ENCODE results near the gene SLAMF9.

DNA sequence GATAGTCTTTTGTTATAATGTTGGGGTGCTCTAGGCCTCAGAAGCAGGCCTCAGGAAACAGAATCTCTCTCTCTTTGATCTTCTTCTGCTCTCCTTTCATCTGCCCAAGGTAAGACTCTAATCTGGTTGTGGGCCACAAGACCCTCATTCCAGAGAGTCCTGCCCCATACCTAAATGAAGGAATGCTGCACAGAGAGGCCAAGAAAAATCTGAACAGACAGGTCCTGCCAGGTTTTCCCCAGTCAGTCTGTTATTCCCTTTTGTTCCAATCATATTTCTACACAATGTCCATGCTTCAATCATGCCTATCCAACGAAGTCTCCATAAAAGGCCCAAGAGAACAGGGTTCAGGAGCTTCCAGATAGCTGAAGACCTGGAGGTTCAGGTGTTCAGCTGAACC lies 47.1 kb downstream of the SLAMF9 start:
- TF ChIP-seq, protein P1, sequence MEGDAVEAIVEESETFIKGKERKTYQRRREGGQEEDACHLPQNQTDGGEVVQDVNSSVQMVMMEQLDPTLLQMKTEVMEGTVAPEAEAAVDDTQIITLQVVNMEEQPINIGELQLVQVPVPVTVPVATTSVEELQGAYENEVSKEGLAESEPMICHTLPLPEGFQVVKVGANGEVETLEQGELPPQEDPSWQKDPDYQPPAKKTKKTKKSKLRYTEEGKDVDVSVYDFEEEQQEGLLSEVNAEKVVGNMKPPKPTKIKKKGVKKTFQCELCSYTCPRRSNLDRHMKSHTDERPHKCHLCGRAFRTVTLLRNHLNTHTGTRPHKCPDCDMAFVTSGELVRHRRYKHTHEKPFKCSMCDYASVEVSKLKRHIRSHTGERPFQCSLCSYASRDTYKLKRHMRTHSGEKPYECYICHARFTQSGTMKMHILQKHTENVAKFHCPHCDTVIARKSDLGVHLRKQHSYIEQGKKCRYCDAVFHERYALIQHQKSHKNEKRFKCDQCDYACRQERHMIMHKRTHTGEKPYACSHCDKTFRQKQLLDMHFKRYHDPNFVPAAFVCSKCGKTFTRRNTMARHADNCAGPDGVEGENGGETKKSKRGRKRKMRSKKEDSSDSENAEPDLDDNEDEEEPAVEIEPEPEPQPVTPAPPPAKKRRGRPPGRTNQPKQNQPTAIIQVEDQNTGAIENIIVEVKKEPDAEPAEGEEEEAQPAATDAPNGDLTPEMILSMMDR (IDR thresholded peaks at IDR 0.05) = no peak
- TF ChIP-seq POLR2A (IDR thresholded peaks at IDR 0.05) = no peak
